ENCODE results near the gene SLC5A10.
A peak's percentile ranks its signal among the peaks of the same experiment; 100 is the strongest.

- TF ChIP-seq CTCF (IDR thresholded peaks at IDR 0.05): no peak
- peak; percentile 49 for TF ChIP-seq POLR2A (IDR thresholded peaks at IDR 0.05)
Measured at GRCh38 chr17:19000531-19001325, 48.8 kb downstream of the SLC5A10 start.
